Mucosa of descending colon (tissue), 3 donors: Measurements from ENCODE around the gene NDRG2. TPM values are rescaled to one million over a fixed set of nuclear protein-coding genes. Genes with fewer than 3 reads are reported as not detected.

Source experiments
- ATAC-seq: fragments of 200-7000 bp; cut with Tn5 transposase; one replicate; pipeline ENCODE4 v1.9.1; 2020; ENCODE audit warnings: mild to moderate bottlenecking, moderate library complexity
- DNase-seq, 3 donors: peaks; one replicate each; pipeline ENCODE4 v3.0.0-alpha.2; 2020
- H3K36me3 ChIP-seq: fragments of 200-600 bp; one replicate; pipeline ENCODE4 v1.8.0; 2021; ENCODE audit warnings: low read depth, mild to moderate bottlenecking
- H3K4me1 ChIP-seq: fragments of 200-600 bp; one replicate; pipeline ENCODE4 v1.8.0; 2021; ENCODE audit warnings: low read depth, mild to moderate bottlenecking
- H3K4me3 ChIP-seq: fragments of 200-600 bp; one replicate; pipeline ENCODE4 v1.8.0; 2021; ENCODE audit warnings: mild to moderate bottlenecking
- H3K9me3 ChIP-seq: fragments of 200-600 bp; one replicate; pipeline ENCODE4 v1.8.0; 2021; ENCODE audit warnings: mild to moderate bottlenecking
- CTCF ChIP-seq: fragments of 200-600 bp; IDR thresholded peaks from one replicate; pipeline ENCODE4 v1.8.0; 2022; ENCODE audit warnings: antibody characterized with exemption, mild to moderate bottlenecking
- intact Hi-C, 2 donors: fragments of 100-400 bp; cut with DNase I in 1 of 2; cut with micrococcal nuclease in 1 of 2; formaldehyde crosslinking; loops; one replicate each; pipeline versions ENCODE4 v1.11.0 to v1.11.1; 2022; cut with DNase I, micrococcal nuclease
- total RNA-seq, 3 donors: library from RNA; stranded (reverse); fragmentation: NEBNext Ultra II Directional in 2 of 3; extraction: Animal tissue kit (Norgen Biotek cat#: 25700) in 2 of 3; gene quantifications; one replicate each; pipeline versions ENCODE4 v1.2.1 to v1.2.4, GENCODE V29; 2021 to 2023
- donor health status: DM: no; HTN: no; CAD: no; lungs with moderate emphysema.
- donor health status: DM: no; HTN: no; CAD: no.
- donor health status: DM: no; HTN: yes; CAD: no.

NDRG2 gene
- total RNA-seq, 3 donors from 2014 or later: 156 to 212 (median 188) TPM

DNA sequence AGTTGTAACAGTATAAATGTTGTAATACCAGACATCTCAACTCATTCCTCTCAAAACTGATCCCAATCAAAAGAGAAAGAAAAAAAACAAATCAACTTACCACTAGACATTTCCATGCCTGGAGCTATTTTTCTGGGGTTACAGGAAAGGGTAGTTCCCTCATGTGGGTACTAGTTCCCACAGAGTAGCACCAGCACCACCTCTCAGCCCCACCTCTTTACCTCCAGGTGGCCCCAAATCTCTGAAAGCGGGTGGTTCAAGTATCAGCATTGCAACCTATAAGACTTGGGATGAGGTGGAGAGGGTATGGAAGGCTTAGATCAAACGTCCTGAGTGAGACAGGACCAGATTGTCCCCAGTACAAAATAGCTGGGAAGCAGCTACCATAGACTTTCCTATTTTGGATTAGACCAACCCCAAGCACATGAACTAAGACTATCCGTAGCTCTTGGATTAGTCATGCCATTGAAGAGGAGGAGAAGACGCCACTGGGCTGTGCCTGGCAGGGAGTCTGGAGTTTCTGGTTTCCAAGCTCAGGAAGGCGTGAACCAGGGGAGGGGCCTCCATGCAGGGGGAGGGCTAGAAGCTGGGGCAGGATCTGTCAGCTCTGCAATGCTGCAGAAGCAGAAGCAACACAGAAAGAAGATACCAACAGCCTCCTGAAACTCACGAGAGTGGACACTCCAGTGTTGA lies 26.0 kb downstream of the NDRG2 start, which contains the start of gene SLC39A2:
TSS of gene SLC39A2 (plus strand) at position 620 of the 693 bp plus-strand sequence. CDS start 154 bp downstream, outside the sequence.
- H3K4me3 ChIP-seq: no peak within 1 kb of the TSS
- DNase-seq (peak; percentile 83 to 84 (median 84)), ATAC-seq (peak; percentile 83)
- TF ChIP-seq CTCF: no peak
- H3K4me1 ChIP-seq: peaks cover 15% of the 10 kb centered on the region
- H3K9me3 ChIP-seq: no peaks in the 10 kb centered on the region
- peaks cover 9% of the 10 kb centered on the region for H3K36me3 ChIP-seq
- intact Hi-C loops: no loop called here

GRCh38 chr14:20998139-20998538 lies 26.7 kb downstream of the NDRG2 start:
- H3K36me3 ChIP-seq: peaks cover 9% of the 10 kb centered on the region
- DNase-seq (peak in 1 of 3 donors; percentile 54), ATAC-seq (peak; percentile 53)
- TF ChIP-seq CTCF: no peak
- intact Hi-C loops: no loop called here
- H3K4me3 ChIP-seq: no peak overlapping the region
- peaks cover 15% of the 10 kb centered on the region for H3K4me1 ChIP-seq
- no peaks in the 10 kb centered on the region for H3K9me3 ChIP-seq

GRCh38 chr14:20997564-20997963 lies 27.3 kb downstream of the NDRG2 start:
- H3K9me3 ChIP-seq: no peaks in the 10 kb centered on the region
- ATAC-seq (no peak), DNase-seq (no peak)
- intact Hi-C loops: no loop called here
- H3K36me3 ChIP-seq: peaks cover 9% of the 10 kb centered on the region
- no peak overlapping the region for H3K4me3 ChIP-seq
- H3K4me1 ChIP-seq: peaks cover 15% of the 10 kb centered on the region
- no peak for TF ChIP-seq CTCF

DNA sequence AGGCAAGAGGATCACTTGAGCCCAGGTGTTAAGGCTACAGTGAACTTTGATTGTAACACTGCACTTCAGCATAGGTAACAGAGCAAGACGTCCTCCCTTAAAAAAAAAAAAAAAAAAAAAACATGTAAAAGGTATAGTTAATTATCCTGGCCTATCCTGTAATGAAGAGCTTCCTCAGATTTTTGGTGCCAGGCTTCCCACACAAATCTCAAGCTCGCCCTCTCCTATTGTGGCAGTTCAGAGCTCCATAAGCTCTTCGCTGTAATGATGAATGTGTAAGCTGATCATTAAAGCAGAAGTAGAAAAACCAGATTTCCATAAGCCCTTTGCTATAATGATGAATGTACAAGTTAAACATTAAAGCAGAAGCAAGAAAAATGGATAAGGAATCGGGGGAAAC lies 27.7 kb downstream of the NDRG2 start:
- DNase-seq (no peak), ATAC-seq (peak; percentile 22)
- H3K4me3 ChIP-seq: no peak overlapping the region
- peaks cover 15% of the 10 kb centered on the region for H3K4me1 ChIP-seq
- TF ChIP-seq CTCF: no peak
- no peaks in the 10 kb centered on the region for H3K9me3 ChIP-seq
- intact Hi-C loops: no loop called here
- H3K36me3 ChIP-seq: peaks cover 9% of the 10 kb centered on the region

GRCh38 chr14:20996521-20996920 lies 28.3 kb downstream of the NDRG2 start:
- DNase-seq (peak in 1 of 3 donors; percentile 43), ATAC-seq (no peak)
- no peak for TF ChIP-seq CTCF
- H3K4me3 ChIP-seq: no peak overlapping the region
- H3K36me3 ChIP-seq: peaks cover 9% of the 10 kb centered on the region
- no peaks in the 10 kb centered on the region for H3K9me3 ChIP-seq
- intact Hi-C loops: no loop called here
- peaks cover 15% of the 10 kb centered on the region for H3K4me1 ChIP-seq
